Erythroblast (primary cell): ENCODE results near the gene MYO1G.

Experiments
- GATA1 ChIP-seq: IDR thresholded peaks from 2 replicates; pipeline ENCODE4 v1.6.1; 2011; ENCODE audit warnings: low read depth, mild to moderate bottlenecking, control low read depth, low read length, moderate library complexity
- POLR2A ChIP-seq: IDR thresholded peaks from 2 replicates; pipeline ENCODE4 v1.6.1; 2011; ENCODE audit warnings: mild to moderate bottlenecking, low read length

DNA sequence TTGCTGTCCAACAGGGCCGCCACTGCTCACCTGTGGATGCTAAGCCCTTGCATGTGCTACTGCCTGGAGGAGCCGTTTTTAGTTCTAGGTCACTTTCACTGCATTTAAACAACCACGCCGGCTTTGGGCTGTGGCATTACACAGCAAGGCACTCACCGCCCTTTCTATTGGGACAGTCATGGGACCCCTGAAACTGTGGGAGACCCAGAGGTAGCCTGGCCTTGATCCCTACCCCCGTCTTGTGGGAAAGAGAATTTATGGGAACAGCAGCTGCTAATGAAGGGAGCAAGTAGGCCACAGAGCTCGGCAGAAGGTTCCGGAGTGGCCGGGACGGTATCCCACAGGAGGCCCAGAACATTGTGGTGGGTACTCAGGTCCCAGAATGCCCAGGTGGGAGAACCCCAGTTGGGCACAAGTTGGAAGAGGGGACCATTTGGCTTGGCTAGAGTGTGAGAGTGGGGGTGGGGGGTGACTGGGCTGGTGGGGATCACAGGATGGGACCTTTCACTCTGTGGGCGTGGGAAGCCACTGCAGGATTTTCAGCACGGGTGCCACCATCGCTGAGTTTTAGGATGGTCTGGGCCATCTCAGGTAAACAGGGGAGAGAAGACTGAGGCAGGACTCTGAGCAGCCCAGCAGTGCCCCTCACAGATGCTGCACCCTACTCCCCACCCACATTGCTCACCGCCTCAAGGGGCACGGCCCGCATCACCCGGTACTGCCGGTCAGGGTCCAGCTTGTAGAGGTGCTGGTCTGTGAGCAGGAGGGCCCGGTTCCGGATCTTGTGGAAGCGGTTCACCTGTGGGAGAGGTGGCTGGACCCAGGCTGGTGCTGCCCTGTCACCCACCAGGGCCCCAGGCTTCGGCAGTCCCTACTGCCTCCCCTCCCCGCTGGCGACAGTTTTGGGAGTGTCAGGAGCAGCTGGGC is 15.2 kb downstream of the MYO1G start:
- no peak for TF ChIP-seq POLR2A
- TF ChIP-seq GATA1, result no peak
